ENCODE results near the gene NUP155.
"Not testable (repeated sequence)": the region's sequence is repeated elsewhere in the genome, so short reads cannot be mapped to it uniquely, and the experiment has no call there.

The NUP155 gene

GRCh38 chr5:37272511-37272910, 98.4 kb downstream of the NUP155 start:
- no peak for DNase-seq

GRCh38 chr5:37268100-37268499, 102.8 kb downstream of the NUP155 start:
- DNase-seq = not testable (repeated sequence)

- DNase-seq = no peak
Observed at GRCh38 chr5:37255774-37256358, 115.0 kb downstream of the NUP155 start.

GRCh38 chr5:37254581-37254980, 116.3 kb downstream of the NUP155 start:
- DNase-seq = no peak

GRCh38 chr5:37251665-37252064, 119.2 kb downstream of the NUP155 start:
- DNase-seq = no peak

- no peak for DNase-seq
Observed at GRCh38 chr5:37249815-37250164, 121.1 kb downstream of the NUP155 start.

- DNase-seq = peak; percentile 93
Observed at GRCh38 chr5:37248970-37249814, 121.7 kb downstream of the NUP155 start, which contains the start of gene CPLANE1. TSS of gene CPLANE1 (minus strand) at chr5:37249376. CDS start at chr5:37247698, 1,678 bp downstream.

GRCh38 chr5:37248421-37248969, 122.4 kb downstream of the NUP155 start:
- no peak for DNase-seq

GRCh38 chr5:37247496-37247895, 123.4 kb downstream of the NUP155 start:
- no peak for DNase-seq

GRCh38 chr5:37247036-37247435, 123.9 kb downstream of the NUP155 start:
- DNase-seq = no peak
